IPS-15b (cell line): ENCODE results near the gene ZCCHC7.

Experiments used
- H3K27me3 ChIP-seq: one replicate; pipeline ENCODE4 v1.6.1; 2013; ENCODE audit warnings: low read length; ENCODE audit not compliant: control insufficient read depth, insufficient read depth
- H3K36me3 ChIP-seq: one replicate; pipeline ENCODE4 v1.6.1; 2013; ENCODE audit warnings: low read length; ENCODE audit not compliant: control insufficient read depth, insufficient read depth
- H3K4me1 ChIP-seq: one replicate; pipeline ENCODE4 v1.6.1; 2013; ENCODE audit warnings: mild to moderate bottlenecking, low read length; ENCODE audit not compliant: control insufficient read depth, insufficient read depth
- H3K4me3 ChIP-seq: one replicate; pipeline ENCODE4 v1.5.1; 2013; ENCODE audit warnings: low read depth, low read length
- H3K9ac ChIP-seq: one replicate; pipeline ENCODE4 v1.6.1; 2013; ENCODE audit warnings: low read depth, mild to moderate bottlenecking, low read length
- H3K9me3 ChIP-seq: one replicate; pipeline ENCODE4 v1.6.1; 2013; ENCODE audit warnings: mild to moderate bottlenecking, low read length; ENCODE audit not compliant: control insufficient read depth, insufficient read depth

ZCCHC7 gene

GRCh38 chr9:37311938-37312708 is 191.7 kb downstream of the ZCCHC7 start:
- H3K4me1 ChIP-seq = no peaks in the 10 kb centered on the region
- H3K9ac ChIP-seq = no peak overlapping the region
- H3K9me3 ChIP-seq = no peaks in the 10 kb centered on the region
- no peaks in the 10 kb centered on the region for H3K36me3 ChIP-seq
- no peaks in the 10 kb centered on the region for H3K27me3 ChIP-seq
- no peak overlapping the region for H3K4me3 ChIP-seq

- Histone ChIP-seq H3K4me3 (no peak overlapping the region), H3K27me3 (no peaks in the 10 kb centered on the region), H3K9me3 (no peaks in the 10 kb centered on the region), H3K9ac (no peak overlapping the region), H3K36me3 (no peaks in the 10 kb centered on the region), H3K4me1 (no peaks in the 10 kb centered on the region)
Measured at GRCh38 chr9:37324261-37324683, 203.9 kb downstream of the ZCCHC7 start.

- Histone ChIP-seq H3K4me3 (no peak overlapping the region), H3K4me1 (no peaks in the 10 kb centered on the region), H3K27me3 (no peaks in the 10 kb centered on the region), H3K36me3 (no peaks in the 10 kb centered on the region), H3K9ac (no peak overlapping the region), H3K9me3 (no peaks in the 10 kb centered on the region)
Measured at GRCh38 chr9:37324691-37325490, 204.5 kb downstream of the ZCCHC7 start.

- no peaks in the 10 kb centered on the region for H3K27me3 ChIP-seq
- no peaks in the 10 kb centered on the region for H3K36me3 ChIP-seq
- no peak overlapping the region for H3K9ac ChIP-seq
- no peaks in the 10 kb centered on the region for H3K9me3 ChIP-seq
- no peaks in the 10 kb centered on the region for H3K4me1 ChIP-seq
- no peak overlapping the region for H3K4me3 ChIP-seq
Measured at GRCh38 chr9:37325778-37326177, 205.4 kb downstream of the ZCCHC7 start.

- H3K4me1 ChIP-seq = no peaks in the 10 kb centered on the region
- no peaks in the 10 kb centered on the region for H3K9me3 ChIP-seq
- H3K4me3 ChIP-seq = no peak overlapping the region
- no peaks in the 10 kb centered on the region for H3K36me3 ChIP-seq
- H3K27me3 ChIP-seq = no peaks in the 10 kb centered on the region
- H3K9ac ChIP-seq = no peak overlapping the region
Measured at GRCh38 chr9:37327553-37327952, 207.2 kb downstream of the ZCCHC7 start.

- H3K36me3 ChIP-seq = no peaks in the 10 kb centered on the region
- H3K9me3 ChIP-seq = no peaks in the 10 kb centered on the region
- no peak overlapping the region for H3K9ac ChIP-seq
- H3K27me3 ChIP-seq = no peaks in the 10 kb centered on the region
- no peaks in the 10 kb centered on the region for H3K4me1 ChIP-seq
- H3K4me3 ChIP-seq = no peak overlapping the region
Measured at GRCh38 chr9:37328556-37329227, 208.3 kb downstream of the ZCCHC7 start.

- Histone ChIP-seq H3K36me3 (no peaks in the 10 kb centered on the region), H3K4me3 (no peak overlapping the region), H3K9ac (no peak overlapping the region), H3K9me3 (no peaks in the 10 kb centered on the region), H3K4me1 (no peaks in the 10 kb centered on the region), H3K27me3 (no peaks in the 10 kb centered on the region)
Measured at GRCh38 chr9:37329576-37329975, 209.2 kb downstream of the ZCCHC7 start.

GRCh38 chr9:37331871-37332270 is 211.5 kb downstream of the ZCCHC7 start:
- Histone ChIP-seq H3K4me1 (peaks cover 2% of the 10 kb centered on the region), H3K4me3 (no peak overlapping the region), H3K9me3 (no peaks in the 10 kb centered on the region), H3K27me3 (no peaks in the 10 kb centered on the region), H3K36me3 (no peaks in the 10 kb centered on the region), H3K9ac (no peak overlapping the region)

GRCh38 chr9:37332578-37332977 is 212.2 kb downstream of the ZCCHC7 start:
- Histone ChIP-seq H3K9ac (no peak overlapping the region), H3K27me3 (no peaks in the 10 kb centered on the region), H3K36me3 (no peaks in the 10 kb centered on the region), H3K4me1 (peaks cover 4% of the 10 kb centered on the region), H3K4me3 (no peak overlapping the region), H3K9me3 (no peaks in the 10 kb centered on the region)

GRCh38 chr9:37333288-37333687 is 212.9 kb downstream of the ZCCHC7 start:
- H3K4me3 ChIP-seq = no peak overlapping the region
- H3K27me3 ChIP-seq = no peaks in the 10 kb centered on the region
- no peaks in the 10 kb centered on the region for H3K36me3 ChIP-seq
- no peaks in the 10 kb centered on the region for H3K9me3 ChIP-seq
- H3K9ac ChIP-seq = no peak overlapping the region
- peaks cover 4% of the 10 kb centered on the region for H3K4me1 ChIP-seq

- no peaks in the 10 kb centered on the region for H3K36me3 ChIP-seq
- H3K27me3 ChIP-seq = no peaks in the 10 kb centered on the region
- no peaks in the 10 kb centered on the region for H3K9me3 ChIP-seq
- peaks cover 10% of the 10 kb centered on the region for H3K4me1 ChIP-seq
- no peak overlapping the region for H3K9ac ChIP-seq
- H3K4me3 ChIP-seq = no peak overlapping the region
Measured at GRCh38 chr9:37335238-37335637, 214.9 kb downstream of the ZCCHC7 start.
